GM12875 (cell line): Measurements from ENCODE around the gene EME2.

ENCODE experiments used
- H3K4me3 ChIP-seq: one replicate; pipeline ENCODE4 v1.5.1; 2011; ENCODE audit warnings: low read depth, low read length, control low read depth
- TF ChIP-seq, protein P1 (sequence below): IDR thresholded peaks from 2 replicates; pipeline ENCODE4 v1.5.1; 2011; ENCODE audit warnings: low read depth, mild to moderate bottlenecking, control low read depth, inconsistent platforms, low read length, moderate library complexity, borderline replicate concordance; ENCODE audit not compliant: insufficient read depth

EME2 gene

DNA sequence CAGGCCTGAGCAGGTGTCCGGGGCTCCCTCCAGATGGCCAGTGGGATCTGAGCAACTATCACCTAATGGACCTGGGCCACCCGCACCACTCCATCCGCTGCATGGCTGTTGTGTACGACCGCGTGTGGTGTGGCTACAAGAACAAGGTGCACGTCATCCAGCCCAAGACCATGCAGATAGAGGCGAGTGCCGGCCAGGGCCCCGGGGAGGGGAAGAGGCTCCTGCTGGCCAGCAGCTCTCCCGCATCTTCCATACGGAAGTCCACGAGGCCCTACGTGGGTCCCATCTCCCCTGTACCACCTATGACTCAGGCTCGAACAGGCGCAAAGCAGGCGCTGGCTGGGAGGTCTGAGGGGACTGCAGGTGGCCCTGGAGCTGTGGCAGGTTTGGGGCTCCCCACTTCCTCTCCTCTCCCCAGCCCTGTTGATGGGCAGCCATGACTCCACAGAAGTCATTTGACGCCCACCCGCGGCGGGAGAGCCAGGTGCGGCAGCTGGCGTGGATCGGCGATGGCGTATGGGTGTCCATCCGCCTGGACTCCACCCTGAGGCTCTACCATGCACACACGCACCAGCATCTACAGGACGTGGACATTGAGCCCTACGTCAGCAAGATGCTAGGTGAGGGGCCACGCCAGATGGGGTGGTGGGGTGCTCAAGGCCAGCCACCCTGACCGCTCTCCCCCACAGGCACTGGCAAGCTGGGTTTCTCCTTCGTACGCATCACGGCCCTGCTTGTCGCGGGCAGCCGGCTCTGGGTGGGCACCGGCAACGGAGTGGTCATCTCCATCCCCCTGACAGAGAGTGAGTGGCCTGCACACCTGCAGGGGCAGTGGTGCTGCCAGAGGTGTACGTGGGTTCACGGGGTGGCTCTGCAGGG is 5.3 kb upstream of the EME2 start:
- TF ChIP-seq, protein P1, sequence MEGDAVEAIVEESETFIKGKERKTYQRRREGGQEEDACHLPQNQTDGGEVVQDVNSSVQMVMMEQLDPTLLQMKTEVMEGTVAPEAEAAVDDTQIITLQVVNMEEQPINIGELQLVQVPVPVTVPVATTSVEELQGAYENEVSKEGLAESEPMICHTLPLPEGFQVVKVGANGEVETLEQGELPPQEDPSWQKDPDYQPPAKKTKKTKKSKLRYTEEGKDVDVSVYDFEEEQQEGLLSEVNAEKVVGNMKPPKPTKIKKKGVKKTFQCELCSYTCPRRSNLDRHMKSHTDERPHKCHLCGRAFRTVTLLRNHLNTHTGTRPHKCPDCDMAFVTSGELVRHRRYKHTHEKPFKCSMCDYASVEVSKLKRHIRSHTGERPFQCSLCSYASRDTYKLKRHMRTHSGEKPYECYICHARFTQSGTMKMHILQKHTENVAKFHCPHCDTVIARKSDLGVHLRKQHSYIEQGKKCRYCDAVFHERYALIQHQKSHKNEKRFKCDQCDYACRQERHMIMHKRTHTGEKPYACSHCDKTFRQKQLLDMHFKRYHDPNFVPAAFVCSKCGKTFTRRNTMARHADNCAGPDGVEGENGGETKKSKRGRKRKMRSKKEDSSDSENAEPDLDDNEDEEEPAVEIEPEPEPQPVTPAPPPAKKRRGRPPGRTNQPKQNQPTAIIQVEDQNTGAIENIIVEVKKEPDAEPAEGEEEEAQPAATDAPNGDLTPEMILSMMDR: no peak
- H3K4me3 ChIP-seq: no peak overlapping the region

DNA sequence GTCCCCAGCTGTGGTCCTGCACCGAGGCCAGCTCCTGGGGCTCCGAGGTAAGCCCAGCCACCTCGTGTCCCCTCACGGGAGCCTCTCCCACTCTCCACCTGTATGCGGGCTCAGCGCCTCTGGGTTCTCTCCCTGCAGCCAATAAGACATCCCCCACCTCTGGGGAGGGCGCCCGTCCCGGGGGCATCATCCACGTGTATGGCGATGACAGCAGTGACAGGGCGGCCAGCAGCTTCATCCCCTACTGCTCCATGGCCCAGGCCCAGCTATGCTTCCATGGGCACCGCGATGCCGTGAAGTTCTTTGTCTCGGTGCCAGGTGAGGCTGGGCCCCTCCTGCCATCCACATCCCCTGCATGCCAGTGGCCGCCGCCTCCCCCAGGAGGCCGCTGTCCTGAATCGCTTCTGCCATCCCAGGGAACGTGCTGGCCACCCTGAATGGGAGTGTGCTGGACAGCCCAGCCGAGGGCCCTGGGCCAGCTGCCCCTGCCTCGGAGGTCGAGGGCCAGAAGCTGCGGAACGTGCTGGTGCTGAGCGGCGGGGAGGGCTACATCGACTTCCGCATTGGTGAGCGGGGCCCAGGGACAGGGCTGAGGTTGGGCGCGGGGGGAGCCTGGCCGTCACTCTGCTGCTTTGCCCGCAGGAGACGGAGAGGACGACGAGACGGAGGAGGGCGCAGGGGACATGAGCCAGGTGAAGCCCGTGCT is 4.4 kb upstream of the EME2 start:
- H3K4me3 ChIP-seq: no peak overlapping the region
- TF ChIP-seq, protein P1: no peak

DNA sequence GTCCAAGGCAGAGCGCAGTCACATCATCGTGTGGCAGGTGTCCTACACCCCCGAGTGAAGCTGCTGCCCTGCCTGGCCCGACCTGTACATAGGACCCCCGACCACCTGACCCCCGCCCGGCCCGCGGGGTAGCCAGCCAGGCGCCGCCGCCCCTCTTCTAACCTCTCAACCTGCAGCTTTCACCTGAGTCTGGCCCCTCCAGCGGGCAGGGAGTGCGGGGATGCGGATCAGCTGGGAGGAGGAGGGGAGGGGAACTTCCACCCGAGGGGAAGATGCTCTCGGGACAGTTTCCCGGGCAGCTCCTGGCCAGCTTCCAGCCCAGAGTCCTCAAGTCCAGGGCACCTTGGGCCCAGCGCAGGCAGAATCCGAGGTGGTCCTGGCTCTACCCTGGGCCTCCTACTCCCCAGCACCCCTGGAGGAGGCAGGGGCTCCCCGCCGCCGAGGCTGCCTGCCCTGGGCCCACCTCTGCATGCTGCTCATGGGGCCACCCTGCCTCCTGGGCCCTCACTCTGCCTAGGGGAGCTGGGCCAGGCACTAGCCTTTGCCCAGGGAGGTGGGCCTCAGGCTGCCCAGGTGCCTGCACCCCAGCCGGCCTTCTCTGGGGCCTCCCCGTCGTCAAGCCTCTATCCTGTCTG is 3.7 kb upstream of the EME2 start:
- TF ChIP-seq, protein P1: no peak
- H3K4me3 ChIP-seq: no peak overlapping the region

DNA sequence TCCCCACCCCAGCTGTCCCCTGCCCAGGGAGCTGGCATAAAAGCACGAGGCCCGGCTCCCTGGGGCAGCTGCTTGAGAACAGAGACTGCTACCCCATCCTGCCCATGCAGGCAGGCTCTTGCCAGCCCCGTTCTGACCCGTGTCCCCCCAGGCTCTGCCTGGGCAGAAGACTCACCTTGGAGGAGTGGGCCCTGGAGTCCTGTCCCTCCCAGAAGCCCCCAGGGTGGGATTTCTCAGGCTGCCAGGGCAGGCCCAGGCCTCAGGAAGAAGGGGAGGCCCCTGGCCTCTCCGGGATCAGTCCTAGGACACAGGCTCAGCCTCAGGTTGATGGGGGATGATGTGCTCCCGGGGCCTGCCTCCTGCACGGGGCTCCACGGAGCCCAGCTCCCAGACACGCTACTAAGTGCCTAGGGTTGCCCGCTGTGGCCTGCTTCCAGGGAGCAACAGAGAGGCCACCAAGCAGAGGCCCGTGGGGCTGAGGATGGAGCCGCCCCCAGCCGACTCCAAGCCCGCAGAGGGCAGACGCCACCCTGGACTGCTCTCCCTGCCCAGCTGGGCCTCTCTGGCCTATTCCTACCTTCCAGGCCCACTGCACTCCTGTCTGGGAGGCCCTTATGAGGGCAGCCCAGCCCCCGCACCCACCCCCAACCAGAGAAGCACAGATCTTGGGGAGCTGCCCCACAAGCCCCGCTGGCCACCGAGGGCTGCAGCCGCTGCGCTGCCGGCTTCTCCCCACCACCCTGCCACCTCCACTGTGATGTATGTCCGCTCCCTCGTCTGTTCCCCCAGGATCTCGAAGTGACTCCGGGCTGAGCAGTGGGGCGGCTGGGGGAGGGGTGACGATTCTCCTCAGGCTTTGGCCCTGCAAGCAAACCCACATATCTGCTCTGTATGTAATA is 3.0 kb upstream of the EME2 start:
- H3K4me3 ChIP-seq: no peak overlapping the region
- TF ChIP-seq, protein P1: no peak

DNA sequence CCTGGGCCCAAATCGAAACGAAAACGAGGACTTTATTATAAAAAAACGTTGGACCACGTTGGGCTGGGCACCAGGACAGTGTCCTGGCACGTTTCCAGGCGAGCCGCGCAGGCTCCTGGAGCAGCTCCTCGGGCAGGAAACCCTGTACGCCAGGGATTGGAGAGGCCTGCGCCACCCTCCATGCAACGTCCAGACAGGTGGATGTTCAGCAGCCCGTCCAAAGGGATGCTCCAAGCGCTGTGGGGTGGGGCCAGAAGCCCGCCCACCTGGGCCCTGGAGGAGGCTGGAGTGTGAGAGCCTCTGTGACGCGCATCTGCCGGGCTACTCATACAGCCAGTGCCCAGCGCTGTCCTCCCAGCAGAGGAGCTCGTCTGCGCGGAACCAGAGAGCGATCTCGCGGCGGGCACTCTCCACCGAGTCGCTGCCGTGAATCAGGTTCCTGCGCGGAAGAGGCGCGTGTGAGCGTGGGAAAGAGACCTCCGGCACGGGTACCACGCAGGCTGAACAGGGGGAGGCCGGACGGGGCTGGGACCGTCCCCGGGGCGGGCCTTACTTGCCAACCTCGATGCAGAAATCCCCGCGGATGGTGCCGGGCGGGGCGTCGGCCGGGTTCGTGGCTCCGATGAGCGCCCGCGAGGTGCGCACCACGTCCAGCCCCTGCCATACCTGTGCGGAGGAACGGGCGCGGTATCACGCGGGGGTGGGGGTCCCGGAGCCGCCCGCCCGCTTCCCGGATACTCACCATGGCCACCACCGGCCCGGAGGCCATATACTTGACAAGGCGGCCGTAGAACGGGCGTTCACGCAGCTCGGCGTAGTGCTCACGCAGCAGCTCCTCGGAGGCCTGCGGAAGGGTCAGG is 2.1 kb upstream of the EME2 start:
- TF ChIP-seq, protein P1: no peak
- peak overlapping the region; percentile 96 for H3K4me3 ChIP-seq
